Non-pigmented ciliary epithelial cell (primary cell): ENCODE measurements around the gene NKX6-2.
"Not testable (repeated sequence)": the region's sequence is repeated elsewhere in the genome, so short reads cannot be mapped to it uniquely, and the experiment has no call there.

ENCODE experiments used
- DNase-seq: peaks from one replicate; pipeline ENCODE4 v3.0.0-alpha.2; 2010; ENCODE audit warnings: low read depth

Gene NKX6-2

DNA sequence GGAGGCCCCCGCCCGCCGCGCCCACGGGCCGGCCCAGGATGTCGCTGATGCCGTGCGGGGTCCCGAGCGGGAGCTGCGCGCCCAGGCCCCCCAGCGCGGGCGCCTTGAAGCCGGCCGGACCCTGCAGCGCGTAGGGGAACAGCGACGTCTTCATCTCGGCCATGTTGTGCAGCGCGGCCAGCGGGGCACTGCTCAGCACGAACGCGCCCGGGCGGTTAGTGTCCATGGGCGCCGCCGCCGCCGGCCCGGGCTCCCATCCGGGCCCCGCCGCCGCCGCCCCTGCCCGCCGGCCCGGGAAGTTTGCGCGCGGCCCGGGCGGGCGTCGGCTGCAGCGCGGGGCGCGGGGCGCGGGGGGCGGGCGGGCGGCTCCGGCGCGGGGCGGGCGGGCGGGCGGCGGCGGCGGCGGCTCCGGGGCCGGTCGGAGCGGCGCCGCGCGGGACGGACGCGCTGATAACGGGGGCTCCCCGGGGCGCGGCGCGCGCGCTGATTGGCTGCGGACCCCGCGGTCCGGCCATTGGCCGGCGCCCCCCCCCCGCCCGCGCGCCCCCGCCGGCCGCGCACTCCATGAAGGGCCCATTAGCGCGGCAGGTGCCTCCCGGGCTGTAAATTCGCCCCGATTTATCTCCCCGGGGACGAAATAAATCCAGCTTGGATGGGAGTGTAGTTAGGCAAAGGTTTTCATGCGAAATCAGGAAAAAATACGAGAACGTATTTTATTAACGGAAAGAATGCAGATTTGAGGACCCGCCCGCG is at the start of gene NKX6-2:
Gene NKX6-2, minus strand, starts transcription at position 425 of the 753 bp plus-strand sequence. Its CDS starts 199 bp downstream, at position 226.
- no peak for DNase-seq

GRCh38 chr10:132834891-132835847 is 49.2 kb upstream of the NKX6-2 start:
- no peak for DNase-seq

GRCh38 chr10:132834311-132834761 is 48.4 kb upstream of the NKX6-2 start:
- DNase-seq = no peak

GRCh38 chr10:132833421-132834111 is 47.6 kb upstream of the NKX6-2 start:
- no peak for DNase-seq

DNA sequence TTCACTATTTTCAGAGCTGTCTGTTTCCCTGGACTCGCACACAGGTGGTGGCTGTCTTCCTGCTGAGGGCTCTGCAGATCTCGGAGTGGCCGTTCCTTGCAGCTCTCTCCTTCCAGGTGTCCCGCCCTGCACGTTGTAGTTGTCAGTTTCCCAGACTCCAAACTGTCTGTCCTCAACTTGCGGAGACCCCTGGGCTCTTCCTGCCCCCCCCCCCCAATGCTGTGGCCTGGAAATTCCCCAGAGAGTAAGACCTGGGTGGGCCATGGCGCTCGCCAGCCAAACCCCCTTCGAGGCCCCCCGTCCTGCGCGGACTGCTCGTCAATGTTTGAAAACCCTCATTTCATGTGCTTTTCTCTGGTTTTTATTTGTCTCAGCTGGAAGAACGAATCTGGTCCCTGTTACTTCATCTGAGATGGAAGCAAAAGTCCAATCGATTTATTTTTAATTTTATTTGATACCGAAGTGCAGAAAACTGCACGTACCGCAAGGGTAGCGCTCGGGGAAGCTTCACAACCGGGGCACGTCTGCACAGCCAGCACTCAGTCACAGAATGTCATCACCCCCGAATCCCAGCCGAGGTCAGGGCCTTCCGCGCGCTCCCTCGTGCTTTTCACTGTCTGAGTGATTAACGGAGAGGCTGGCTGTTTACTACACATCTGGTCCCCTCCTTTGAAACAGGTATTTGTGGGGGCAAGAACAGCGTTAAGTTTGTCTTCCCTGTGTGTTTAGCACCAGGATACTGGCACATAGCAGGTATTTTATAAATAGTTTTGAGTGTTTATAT is 46.4 kb upstream of the NKX6-2 start:
- no peak for DNase-seq

DNA sequence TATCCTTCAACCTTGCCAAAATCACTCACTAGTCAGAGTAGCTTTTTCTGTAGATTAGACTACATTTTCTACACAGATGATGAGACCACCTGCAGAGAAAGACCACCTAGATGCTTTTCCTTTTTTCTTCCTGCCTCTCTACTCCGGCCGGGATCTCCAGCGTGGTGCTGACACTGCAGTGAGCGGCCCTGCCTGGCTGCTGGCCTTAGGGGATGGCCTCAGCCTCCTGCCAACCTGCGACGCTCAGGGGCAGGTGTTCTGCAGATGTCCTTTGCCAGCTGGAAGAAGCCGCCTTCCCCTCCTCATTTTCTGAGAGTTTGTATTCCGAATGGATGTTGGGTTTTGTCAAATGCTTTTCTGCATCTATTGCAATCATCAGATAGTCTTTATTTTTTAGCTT is 43.5 kb upstream of the NKX6-2 start:
- no peak for DNase-seq

GRCh38 chr10:132828681-132829080 is 42.7 kb upstream of the NKX6-2 start:
- no peak for DNase-seq

DNA sequence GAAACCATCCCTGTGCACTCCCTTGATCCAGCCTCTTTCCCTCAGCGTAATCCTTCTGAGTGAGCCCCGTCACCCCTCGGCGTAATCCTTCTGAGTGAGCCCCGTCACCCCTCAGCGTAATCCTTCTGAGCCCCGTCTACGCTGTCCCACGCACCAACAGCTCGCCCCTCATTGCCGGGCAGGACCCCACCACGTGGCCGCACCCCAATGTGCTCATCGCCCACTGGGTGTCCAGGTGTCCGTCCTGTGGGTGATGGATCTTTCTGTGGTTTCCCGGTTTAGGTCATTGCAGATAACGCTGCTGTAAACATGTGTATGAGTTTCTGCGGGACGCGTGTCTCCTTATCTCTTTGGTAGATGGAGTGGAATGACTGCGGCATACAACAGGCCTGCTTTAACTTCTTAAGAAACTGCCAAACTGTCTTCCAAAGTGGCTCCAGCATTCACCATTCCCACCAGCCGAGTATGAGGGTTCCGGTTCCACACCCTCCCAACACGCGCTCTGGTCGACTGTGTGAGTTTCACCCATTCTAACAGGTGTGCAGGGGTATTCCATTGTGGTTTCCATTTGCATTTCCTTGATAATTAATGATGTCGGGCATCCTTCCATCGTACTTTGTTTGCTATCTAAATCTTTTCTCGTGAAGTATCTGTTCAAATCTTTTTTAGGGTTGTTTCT is 42.1 kb upstream of the NKX6-2 start:
- no peak for DNase-seq

DNA sequence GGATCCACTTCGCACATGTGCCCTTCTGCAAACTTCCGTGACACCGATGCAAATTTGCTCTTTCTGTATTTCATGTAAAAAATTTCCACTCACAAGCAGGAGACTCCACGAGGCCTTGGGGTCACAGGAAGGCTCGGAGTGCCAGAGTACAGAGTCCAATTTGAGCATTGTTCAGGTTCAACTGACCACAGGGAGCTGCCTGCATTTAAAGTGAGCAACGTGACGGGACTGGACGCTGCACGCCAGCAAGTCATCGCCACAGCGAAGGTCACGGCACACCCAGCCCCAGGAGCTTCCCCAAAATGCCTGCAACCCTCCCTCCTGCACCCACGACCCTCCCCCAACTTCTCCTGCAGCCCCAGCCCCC is 41.5 kb upstream of the NKX6-2 start:
- DNase-seq = no peak

- DNase-seq = no peak
Observed at GRCh38 chr10:132826524-132827422, 40.8 kb upstream of the NKX6-2 start.

GRCh38 chr10:132825783-132826523 is 40.0 kb upstream of the NKX6-2 start:
- DNase-seq = not testable (repeated sequence)

GRCh38 chr10:132820056-132820455 is 34.1 kb upstream of the NKX6-2 start:
- no peak for DNase-seq

DNA sequence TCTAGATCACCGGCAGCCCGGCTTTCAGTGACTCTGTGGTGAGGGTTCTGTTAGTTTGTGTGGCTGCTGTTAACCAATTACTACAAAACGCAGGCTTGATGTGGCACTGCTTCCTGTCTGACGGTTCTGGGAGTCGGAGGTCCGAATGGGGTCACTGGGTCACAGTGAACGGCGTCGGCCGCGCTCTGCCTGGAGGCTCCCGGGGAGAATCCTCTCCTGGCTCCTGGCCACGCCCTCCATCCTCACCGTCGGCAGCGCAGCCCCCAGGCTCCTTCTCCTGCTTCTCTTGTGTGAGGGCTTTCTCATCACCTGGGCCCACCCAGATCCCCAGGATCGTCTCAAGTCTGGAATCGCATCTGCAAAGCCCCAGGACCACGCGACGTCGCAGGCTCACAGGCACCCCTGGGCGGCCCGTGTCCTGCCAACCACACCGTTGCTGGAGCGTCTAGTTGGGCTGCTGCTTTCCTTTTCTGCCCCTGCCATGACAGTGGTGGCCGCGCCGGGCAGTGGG is 31.8 kb upstream of the NKX6-2 start:
- no peak for DNase-seq

DNA sequence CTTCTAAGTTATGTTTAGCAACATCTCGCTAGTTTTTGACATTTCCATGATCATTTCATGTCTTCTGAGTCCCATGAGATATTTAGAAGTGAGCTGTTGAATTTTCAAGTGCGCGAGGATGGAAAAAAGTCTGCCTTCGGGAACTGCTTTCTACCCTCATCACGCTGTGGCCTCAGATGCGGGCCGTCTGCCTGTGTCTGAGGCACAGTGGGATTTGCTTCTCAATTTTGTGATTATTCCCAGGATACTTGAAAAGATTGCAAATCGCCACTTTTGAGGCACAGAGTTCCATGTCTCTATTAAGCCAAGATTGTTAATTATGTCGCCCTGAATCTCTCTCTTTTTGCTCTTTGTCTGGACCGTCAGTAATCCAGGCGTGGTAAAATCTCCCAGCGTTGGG is 30.8 kb upstream of the NKX6-2 start:
- no peak for DNase-seq

DNA sequence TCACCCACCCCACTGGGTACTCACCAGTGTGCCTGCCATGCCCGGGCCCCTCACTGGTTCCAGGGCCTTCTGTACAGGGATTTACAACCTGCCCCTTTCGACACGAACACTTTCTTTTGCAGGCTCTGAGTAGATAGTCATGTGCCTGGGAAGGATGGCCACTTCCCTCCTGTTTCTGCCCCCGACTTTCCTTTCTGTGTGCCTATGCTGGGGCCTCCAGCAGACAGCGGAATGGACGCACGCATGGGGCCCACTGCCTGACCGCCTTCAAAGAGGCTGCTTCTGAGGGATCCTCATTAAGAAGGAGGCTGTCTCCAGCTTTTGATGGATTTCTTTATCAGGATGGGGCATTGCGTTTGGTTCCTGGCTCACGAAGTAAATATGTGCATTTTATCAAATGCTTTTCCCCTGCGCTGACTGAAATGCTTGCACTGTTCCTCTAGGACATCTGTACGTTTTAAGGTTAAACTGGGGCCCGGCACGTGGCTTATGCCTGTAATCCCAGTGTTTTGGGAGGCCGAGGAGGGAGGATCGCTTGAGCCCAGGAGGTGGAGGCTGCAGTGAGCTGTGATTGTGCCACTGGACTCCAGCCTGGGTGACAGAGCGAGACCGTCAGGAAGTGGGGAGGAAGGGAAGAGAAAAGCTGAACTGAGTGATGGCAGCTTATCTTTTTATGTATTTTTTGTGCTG is 29.4 kb upstream of the NKX6-2 start:
- no peak for DNase-seq

GRCh38 chr10:132814469-132814856 is 28.5 kb upstream of the NKX6-2 start:
- DNase-seq = no peak

DNA sequence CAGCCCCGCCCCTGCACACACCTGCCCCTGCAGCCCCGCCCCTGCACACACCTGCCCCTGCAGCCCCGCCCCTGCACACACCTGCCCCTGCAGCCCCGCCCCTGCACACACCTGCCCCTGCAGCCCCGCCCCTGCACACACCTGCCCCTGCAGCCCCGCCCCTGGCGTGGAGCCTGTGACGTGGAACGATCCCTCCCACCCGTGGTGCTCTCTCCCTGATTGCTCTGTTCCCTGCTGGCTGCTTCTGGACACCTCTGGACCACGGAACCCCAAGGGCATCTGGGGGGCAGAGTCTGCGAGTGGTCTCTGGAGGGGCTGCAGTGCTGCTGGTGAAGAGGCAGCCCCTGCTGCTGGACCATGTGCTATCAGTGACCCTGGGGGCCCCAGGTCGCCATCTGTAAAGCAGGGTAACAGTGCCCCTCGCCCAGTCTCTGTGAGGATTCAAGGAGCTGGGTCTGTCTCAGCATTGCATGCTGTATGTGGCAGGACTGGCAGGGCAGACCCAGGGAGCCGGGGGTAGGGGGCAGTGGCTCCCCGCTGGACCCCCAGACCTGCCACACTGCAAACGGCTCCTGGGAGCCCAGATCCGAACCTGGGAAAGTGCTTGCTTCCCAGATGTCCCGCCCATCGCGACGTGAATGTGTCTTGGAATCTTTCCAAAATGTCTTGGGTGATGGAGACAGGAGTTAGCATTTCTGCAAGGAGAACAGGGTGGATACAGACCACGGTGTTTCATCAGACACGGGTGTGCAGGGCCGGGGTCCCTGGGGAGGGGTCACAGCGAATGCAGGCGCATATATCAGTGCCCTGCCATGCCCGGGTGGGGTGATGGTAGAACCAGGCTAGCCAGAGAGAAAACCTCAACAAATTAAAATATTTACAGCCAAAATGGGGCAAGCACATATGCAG is 27.9 kb upstream of the NKX6-2 start:
- no peak for DNase-seq
